ENCODE results near the gene ARHGDIG.

DNA sequence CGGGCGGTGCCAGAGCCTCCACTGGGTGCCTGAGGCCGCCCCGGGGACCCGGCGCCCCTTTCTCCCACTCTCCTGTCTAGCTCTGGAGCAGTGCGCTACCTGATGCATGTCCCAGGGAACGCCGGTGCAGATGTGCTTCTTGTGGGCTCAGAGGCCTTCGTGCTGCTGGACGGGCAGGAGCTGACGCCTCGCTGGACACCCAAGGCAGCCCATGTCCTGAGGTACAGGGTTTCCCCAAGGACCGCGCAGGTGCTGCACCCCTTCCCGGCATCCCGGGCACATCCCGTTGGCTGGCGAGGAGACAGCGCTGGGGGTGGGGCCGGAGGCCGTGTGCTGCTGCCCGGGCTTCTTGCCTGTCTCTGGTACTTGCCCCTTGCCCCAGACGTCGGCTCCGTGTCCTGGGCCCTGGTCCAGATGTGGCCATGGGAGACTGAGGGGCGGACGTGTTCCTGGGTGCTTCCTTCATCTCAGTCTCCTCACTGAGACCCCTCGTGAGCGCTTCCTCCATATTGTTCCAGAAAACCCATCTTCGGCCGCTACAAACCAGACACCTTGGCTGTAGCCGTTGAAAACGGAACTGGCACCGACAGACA lies 17.1 kb upstream of the ARHGDIG start:
- no peak for TF ChIP-seq EP300 (IDR thresholded peaks at IDR 0.05)
- TF ChIP-seq, protein P1, sequence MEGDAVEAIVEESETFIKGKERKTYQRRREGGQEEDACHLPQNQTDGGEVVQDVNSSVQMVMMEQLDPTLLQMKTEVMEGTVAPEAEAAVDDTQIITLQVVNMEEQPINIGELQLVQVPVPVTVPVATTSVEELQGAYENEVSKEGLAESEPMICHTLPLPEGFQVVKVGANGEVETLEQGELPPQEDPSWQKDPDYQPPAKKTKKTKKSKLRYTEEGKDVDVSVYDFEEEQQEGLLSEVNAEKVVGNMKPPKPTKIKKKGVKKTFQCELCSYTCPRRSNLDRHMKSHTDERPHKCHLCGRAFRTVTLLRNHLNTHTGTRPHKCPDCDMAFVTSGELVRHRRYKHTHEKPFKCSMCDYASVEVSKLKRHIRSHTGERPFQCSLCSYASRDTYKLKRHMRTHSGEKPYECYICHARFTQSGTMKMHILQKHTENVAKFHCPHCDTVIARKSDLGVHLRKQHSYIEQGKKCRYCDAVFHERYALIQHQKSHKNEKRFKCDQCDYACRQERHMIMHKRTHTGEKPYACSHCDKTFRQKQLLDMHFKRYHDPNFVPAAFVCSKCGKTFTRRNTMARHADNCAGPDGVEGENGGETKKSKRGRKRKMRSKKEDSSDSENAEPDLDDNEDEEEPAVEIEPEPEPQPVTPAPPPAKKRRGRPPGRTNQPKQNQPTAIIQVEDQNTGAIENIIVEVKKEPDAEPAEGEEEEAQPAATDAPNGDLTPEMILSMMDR (IDR thresholded peaks at IDR 0.05), result no peak
